Measurements from ENCODE around the gene CD44. TPM values are rescaled to one million over a fixed set of nuclear protein-coding genes. Genes with fewer than 3 reads are reported as not detected.

The CD44 gene
- total and polyA plus RNA-seq, 8 donors, result 332 to 693 (median 504) TPM

DNA sequence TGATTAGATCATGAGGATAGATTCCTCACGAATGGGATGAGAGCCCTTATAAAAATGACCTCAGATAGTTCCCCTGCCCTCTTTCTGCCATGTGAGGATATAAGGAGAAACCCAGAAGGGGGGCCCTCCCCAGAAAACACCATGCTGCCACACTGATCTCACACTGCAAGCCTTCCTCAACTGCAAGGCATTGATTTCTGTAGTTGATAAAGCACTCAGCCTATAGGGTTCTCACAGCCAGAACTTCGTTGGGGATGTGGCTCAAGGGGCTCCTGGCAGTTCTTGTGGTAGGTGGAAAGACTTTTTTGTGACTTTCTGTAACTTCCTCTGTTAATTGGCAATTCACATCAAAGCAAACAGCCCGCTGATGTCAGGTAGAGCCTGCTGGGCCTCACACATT, 108.9 kb downstream of the CD44 start:
- Histone ChIP-seq H3K27me3 (no peaks in the 10 kb centered on the region), H3K27ac (no peak overlapping the region), H3K4me3 (no peak overlapping the region), H3K4me1 (peaks cover 0 to 8% of the 10 kb centered on the region in 2 donors), H3K9me3 (no peaks in the 10 kb centered on the region), H3K36me3 (no peaks in the 10 kb centered on the region)
- intact Hi-C loops (cut with DNase I), result no loop called here
- TF ChIP-seq CTCF (IDR thresholded peaks at IDR 0.05), result no peak
- no peak for ATAC-seq
- DNase-seq, result no peak

- no peaks in the 10 kb centered on the region for H3K36me3 ChIP-seq
- H3K9me3 ChIP-seq, result no peaks in the 10 kb centered on the region
- peaks cover 0 to 8% of the 10 kb centered on the region in 2 donors for H3K4me1 ChIP-seq
- ATAC-seq, result no peak
- H3K27ac ChIP-seq, result no peak overlapping the region
- intact Hi-C loops (cut with DNase I), result no loop called here
- no peak overlapping the region for H3K4me3 ChIP-seq
- TF ChIP-seq CTCF (IDR thresholded peaks at IDR 0.05), result no peak
- DNase-seq, result no peak
- H3K27me3 ChIP-seq, result no peaks in the 10 kb centered on the region
These were observed 109.8 kb downstream of the CD44 start for GRCh38 chr11:35248558-35249323.

- no peak overlapping the region for H3K27ac ChIP-seq
- TF ChIP-seq CTCF (IDR thresholded peaks at IDR 0.05), result no peak
These were observed 111.2 kb downstream of the CD44 start for GRCh38 chr11:35250192-35250591.

DNA sequence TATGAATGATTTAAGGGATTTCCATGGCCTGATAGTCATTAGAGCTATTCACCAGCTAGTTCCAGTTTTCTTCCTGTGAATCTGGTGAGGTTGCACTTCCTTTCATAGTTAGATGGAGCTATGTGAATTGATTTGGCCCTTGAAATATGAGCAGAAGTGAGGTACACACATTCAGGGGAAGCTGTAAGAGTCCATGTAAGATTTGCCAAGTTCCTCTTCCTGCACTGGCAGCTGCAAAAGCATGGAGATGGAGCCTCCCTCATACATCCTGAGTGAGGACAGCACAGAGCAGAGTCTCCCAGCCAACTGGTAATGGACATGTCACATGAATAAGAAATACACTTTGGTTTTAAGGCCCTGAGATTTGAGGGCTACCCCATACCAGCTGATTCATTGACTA, 111.7 kb downstream of the CD44 start:
- no peak overlapping the region for H3K27ac ChIP-seq
- DNase-seq (no peak), ATAC-seq (peak; percentile 27)
- intact Hi-C loops (cut with DNase I), result no loop called here
- peaks cover 0 to 8% of the 10 kb centered on the region in 2 donors for H3K4me1 ChIP-seq
- no peak for TF ChIP-seq CTCF (IDR thresholded peaks at IDR 0.05)
- H3K27me3 ChIP-seq, result no peaks in the 10 kb centered on the region
- H3K4me3 ChIP-seq, result no peak overlapping the region
- H3K36me3 ChIP-seq, result no peaks in the 10 kb centered on the region
- no peaks in the 10 kb centered on the region for H3K9me3 ChIP-seq

More at GRCh38 chr11:35250192-35250591, 111.2 kb downstream of the CD44 start:
- H3K4me3 ChIP-seq, result no peak overlapping the region
- intact Hi-C loops (cut with DNase I), result no loop called here
- no peak for ATAC-seq
- peaks cover 0 to 8% of the 10 kb centered on the region in 2 donors for H3K4me1 ChIP-seq
- H3K27me3 ChIP-seq, result no peaks in the 10 kb centered on the region
- no peaks in the 10 kb centered on the region for H3K36me3 ChIP-seq
- DNase-seq, result no peak
- no peaks in the 10 kb centered on the region for H3K9me3 ChIP-seq

DNA sequence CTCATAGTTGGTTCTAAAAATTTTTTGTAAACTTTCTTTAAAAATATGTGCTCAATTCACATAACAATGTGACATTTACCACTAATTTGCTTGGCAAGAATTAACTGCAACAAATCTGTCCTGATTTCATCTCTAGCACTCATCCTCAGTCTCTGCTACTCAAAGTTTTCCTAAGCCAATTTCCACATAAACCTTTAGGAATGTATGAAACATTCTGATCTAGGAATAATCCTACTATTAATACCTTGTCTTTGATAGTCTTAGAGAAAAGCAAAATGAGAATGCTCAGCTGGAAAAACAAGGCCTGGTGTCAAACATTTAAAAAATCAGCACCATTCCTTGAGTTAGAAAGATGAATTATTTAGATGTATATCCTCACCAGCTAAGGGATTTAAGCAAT, 114.3 kb downstream of the CD44 start:
- no peak for TF ChIP-seq CTCF (IDR thresholded peaks at IDR 0.05)
- H3K36me3 ChIP-seq, result no peaks in the 10 kb centered on the region
- intact Hi-C loops (cut with DNase I), result no loop called here
- DNase-seq (no peak), ATAC-seq (no peak)
- H3K27ac ChIP-seq, result no peak overlapping the region
- no peaks in the 10 kb centered on the region for H3K27me3 ChIP-seq
- no peak overlapping the region for H3K4me3 ChIP-seq
- H3K9me3 ChIP-seq, result no peaks in the 10 kb centered on the region
- H3K4me1 ChIP-seq, result peaks cover 0 to 23% of the 10 kb centered on the region in 2 donors

Measured in left lung (tissue), 10 donors.